Mesothelial cell of epicardium (in vitro differentiated cells): ENCODE data around the gene ARHGAP6. TPM values are rescaled to one million over a fixed set of nuclear protein-coding genes. Genes with fewer than 3 reads are reported as not detected.

Source experiments
- DNase-seq, 2 experiments: peaks; one replicate each; pipeline ENCODE4 v3.0.0; 2021; ENCODE audit warnings: low spot score in 2 of 2; ENCODE audit not compliant: unreplicated experiment in 2 of 2
- H3K27ac Mint-ChIP-seq: 2 replicates; pipeline ENCODE4 v1.8.0; 2021; ENCODE audit warnings: mixed read lengths
- H3K27me3 Mint-ChIP-seq: 2 replicates; pipeline ENCODE4 v1.8.0; 2021; ENCODE audit warnings: low read depth, mixed read lengths
- H3K36me3 Mint-ChIP-seq: 2 replicates; pipeline ENCODE4 v1.8.0; 2021; ENCODE audit warnings: mixed read lengths
- H3K4me1 Mint-ChIP-seq: 2 replicates; pipeline ENCODE4 v1.8.0; 2021; ENCODE audit warnings: mixed read lengths
- H3K4me3 Mint-ChIP-seq: 2 replicates; pipeline ENCODE4 v1.8.0; 2021; ENCODE audit warnings: mild to moderate bottlenecking, moderate library complexity, mixed read lengths
- H3K9me3 Mint-ChIP-seq: 2 replicates; pipeline ENCODE4 v1.8.0; 2021; ENCODE audit warnings: mixed read lengths
- CTCF ChIP-seq: fragments of 200-600 bp; sonication (generic); IDR thresholded peaks from one replicate; pipeline ENCODE4 v1.5.0; 2021; ENCODE audit warnings: antibody characterized with exemption; ENCODE audit not compliant: unreplicated experiment
- total RNA-seq: library from RNA; stranded (reverse); gene quantifications from 3 replicates; pipeline ENCODE4 v1.2.1, GENCODE V29; 2021

Gene ARHGAP6
- total RNA-seq, 1 donor from 2014 or later, result 5.3 TPM

- H3K9me3 Mint-ChIP-seq, result peaks cover 25% of the 10 kb centered on the region
These were observed 4.6 kb upstream of the ARHGAP6 start for GRCh38 chrX:11670316-11670715.

GRCh38 chrX:11666952-11667685 lies 1.4 kb upstream of the ARHGAP6 start:
- Mint-ChIP-seq H3K36me3 (no peaks in the 10 kb centered on the region), H3K27me3 (peaks cover 75% of the 10 kb centered on the region), H3K9me3 (peaks cover 15% of the 10 kb centered on the region), H3K4me3 (peak overlapping the region; percentile 78), H3K4me1 (peaks cover 12% of the 10 kb centered on the region), H3K27ac (no peak overlapping the region)
- DNase-seq, result no peak
- no peak for TF ChIP-seq CTCF

More at GRCh38 chrX:11670316-11670715, 4.6 kb upstream of the ARHGAP6 start:
- H3K36me3 Mint-ChIP-seq, result no peaks in the 10 kb centered on the region
- H3K4me3 Mint-ChIP-seq, result no peak overlapping the region
- no peak for TF ChIP-seq CTCF
- DNase-seq, result no peak
- H3K4me1 Mint-ChIP-seq, result peaks cover 14% of the 10 kb centered on the region
- peaks cover 48% of the 10 kb centered on the region for H3K27me3 Mint-ChIP-seq
- no peak overlapping the region for H3K27ac Mint-ChIP-seq

DNA sequence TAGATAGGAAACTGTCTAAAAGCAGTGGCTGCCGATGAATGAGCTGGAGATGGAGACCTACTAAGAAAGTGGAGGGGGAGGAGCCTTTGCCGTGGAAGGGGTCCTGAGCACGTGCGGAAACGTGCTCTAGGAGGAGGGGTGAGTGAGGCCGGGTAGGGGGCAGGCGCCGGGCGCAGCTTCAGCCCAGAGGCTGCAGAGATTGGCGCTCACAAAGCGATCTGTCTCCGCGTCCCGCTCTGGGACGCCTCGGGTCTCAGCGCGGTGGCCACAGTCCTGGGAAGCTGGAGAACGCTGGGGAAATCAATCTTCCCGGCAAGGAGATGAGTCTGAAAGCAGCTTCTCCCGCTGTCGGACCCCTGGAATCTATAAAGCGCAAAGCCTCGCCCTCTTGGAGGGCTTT lies 444 bp upstream of the ARHGAP6 start:
- Mint-ChIP-seq H3K27ac (peak overlapping the region; percentile 73), H3K36me3 (no peaks in the 10 kb centered on the region), H3K27me3 (peaks cover 82% of the 10 kb centered on the region), H3K4me3 (peak overlapping the region; percentile 78), H3K9me3 (peaks cover 16% of the 10 kb centered on the region), H3K4me1 (peaks cover 9% of the 10 kb centered on the region)
- peak in 1 of 2 experiments; percentile 39 for DNase-seq
- no peak for TF ChIP-seq CTCF

DNA sequence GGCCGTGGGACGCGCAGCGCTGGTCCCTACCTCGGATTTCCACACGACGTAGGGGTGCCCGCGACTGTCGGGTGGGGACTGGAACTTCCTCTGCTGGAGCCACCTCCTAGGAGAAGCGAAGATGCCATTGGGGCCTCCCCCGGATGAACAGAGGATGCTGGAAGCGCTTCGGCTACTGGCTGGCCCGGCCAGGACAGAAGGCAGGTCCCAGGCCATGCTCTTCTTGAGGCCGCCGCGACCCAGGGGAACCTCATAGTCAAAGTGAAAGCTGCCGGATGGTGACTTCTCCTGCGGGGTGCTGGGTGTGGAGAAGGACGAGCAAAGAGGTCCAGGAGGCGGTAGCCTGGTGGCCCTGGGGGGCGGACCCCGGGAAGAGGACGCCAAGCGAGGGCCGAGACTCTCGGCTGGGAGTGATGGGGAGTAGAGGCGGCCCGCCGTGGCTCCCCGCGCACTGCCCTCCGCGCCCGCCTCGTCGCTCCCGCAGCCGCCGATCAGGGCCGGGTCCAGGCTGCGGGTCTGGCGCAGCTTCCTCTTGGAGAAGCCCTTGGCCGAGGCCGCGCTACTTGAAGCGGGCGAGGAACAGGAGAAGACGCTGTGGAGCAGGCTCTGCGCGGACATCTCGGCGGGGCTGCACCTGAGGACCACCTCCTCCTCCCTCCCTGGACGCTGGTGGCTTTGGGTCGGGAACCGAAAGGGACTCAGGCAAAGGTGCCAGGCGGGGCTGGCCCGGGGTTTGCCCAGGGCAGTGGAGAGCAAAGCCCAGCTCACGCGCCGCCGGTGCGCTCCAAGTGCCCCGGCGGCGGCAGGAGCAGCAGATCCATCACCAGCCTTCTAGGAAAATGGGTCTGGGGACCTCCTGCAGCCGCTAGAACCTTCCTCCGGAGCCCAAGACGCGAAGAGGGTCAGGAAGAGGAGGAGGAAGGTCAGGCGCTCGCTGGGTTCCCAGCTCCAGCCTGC lies 1.2 kb downstream of the ARHGAP6 start:
- Mint-ChIP-seq H3K36me3 (no peaks in the 10 kb centered on the region), H3K4me3 (peak overlapping the region; percentile 67), H3K4me1 (peaks cover 9% of the 10 kb centered on the region), H3K27ac (no peak overlapping the region), H3K27me3 (peaks cover 90% of the 10 kb centered on the region), H3K9me3 (peaks cover 13% of the 10 kb centered on the region)
- TF ChIP-seq CTCF, result no peak
- DNase-seq, result no peak

DNA sequence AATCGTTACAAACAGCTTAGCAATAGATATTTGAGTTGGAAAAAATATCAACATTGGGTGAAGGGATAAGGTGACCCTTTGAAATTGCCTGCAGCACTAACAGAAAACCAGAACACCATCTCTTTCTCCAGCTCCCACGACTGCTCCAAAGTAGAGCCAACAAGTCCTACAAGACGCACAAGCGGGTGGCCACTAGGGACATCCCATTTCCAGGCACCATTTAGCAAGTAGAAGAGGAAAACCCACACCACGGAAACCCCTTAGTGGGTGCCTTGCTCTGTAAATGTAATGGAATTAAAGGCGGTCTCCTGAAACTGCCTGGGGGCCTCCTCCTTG lies 1.9 kb downstream of the ARHGAP6 start:
- Mint-ChIP-seq H3K36me3 (no peaks in the 10 kb centered on the region), H3K4me3 (peak overlapping the region; percentile 67), H3K4me1 (peaks cover 9% of the 10 kb centered on the region), H3K9me3 (peaks cover 19% of the 10 kb centered on the region), H3K27me3 (peaks cover 89% of the 10 kb centered on the region), H3K27ac (no peak overlapping the region)
- TF ChIP-seq CTCF, result no peak
- no peak for DNase-seq
